HK-2 (cell line): Measurements from ENCODE around the gene THYN1.
"Not testable (repeated sequence)": the region's sequence is repeated elsewhere in the genome, so short reads cannot be mapped to it uniquely, and the experiment has no call there.

Source experiments
- DNase-seq: peaks from one replicate; pipeline ENCODE4 v3.0.0-alpha.2; 2018; ENCODE audit not compliant: unreplicated experiment

THYN1 gene

GRCh38 chr11:134275188-134275533 is 22.0 kb upstream of the THYN1 start:
- DNase-seq: no peak

GRCh38 chr11:134273317-134273712 is 20.2 kb upstream of the THYN1 start:
- DNase-seq: no peak

- DNase-seq: no peak
Measured at GRCh38 chr11:134272381-134273316, 19.5 kb upstream of the THYN1 start.

GRCh38 chr11:134271978-134272377 is 18.8 kb upstream of the THYN1 start:
- DNase-seq: no peak

GRCh38 chr11:134270250-134270714 is 17.1 kb upstream of the THYN1 start:
- no peak for DNase-seq

- no peak for DNase-seq
Measured at GRCh38 chr11:134267966-134268365, 14.8 kb upstream of the THYN1 start.

- DNase-seq: no peak
Measured at GRCh38 chr11:134267461-134267860, 14.3 kb upstream of the THYN1 start.

- no peak for DNase-seq
Measured at GRCh38 chr11:134266841-134267251, 13.7 kb upstream of the THYN1 start.

GRCh38 chr11:134266440-134266839 is 13.3 kb upstream of the THYN1 start:
- DNase-seq: no peak

GRCh38 chr11:134264966-134265764 is 12.0 kb upstream of the THYN1 start:
- DNase-seq: no peak

- no peak for DNase-seq
Measured at GRCh38 chr11:134261626-134262488, 8.7 kb upstream of the THYN1 start.

GRCh38 chr11:134260983-134261382 is 7.8 kb upstream of the THYN1 start:
- no peak for DNase-seq

- no peak for DNase-seq
Measured at GRCh38 chr11:134260503-134260902, 7.4 kb upstream of the THYN1 start.

GRCh38 chr11:134258577-134258976 is 5.4 kb upstream of the THYN1 start:
- DNase-seq: no peak

- no peak for DNase-seq
Measured at GRCh38 chr11:134257101-134257500, 3.9 kb upstream of the THYN1 start.

GRCh38 chr11:134255184-134255561 is 2.0 kb upstream of the THYN1 start:
- not testable (repeated sequence) for DNase-seq

- DNase-seq: no peak
Measured at GRCh38 chr11:134254433-134255183, 1.5 kb upstream of the THYN1 start.

- no peak for DNase-seq
Measured at GRCh38 chr11:134252346-134253187, 585 bp downstream of the THYN1 start.

- DNase-seq: no peak
Measured at GRCh38 chr11:134250675-134251074, 2.5 kb downstream of the THYN1 start.

GRCh38 chr11:134250246-134250645 is 2.9 kb downstream of the THYN1 start:
- DNase-seq: no peak
